Measurements from ENCODE around the gene PHF19. TPM values are rescaled to one million over a fixed set of nuclear protein-coding genes. Genes with fewer than 3 reads are reported as not detected.

PHF19 gene
- total and polyA plus RNA-seq, 2 of the 8 experiments (the other 6 are each of a cell fraction or from before 2014, with no cell fraction given): 28.2 to 31.8 TPM

- Histone ChIP-seq H3K79me1 (ENCODE audit: low read depth, low read length) (no peaks in the 10 kb centered on the region), H3K4me2 (ENCODE audit: insufficient read depth in 1 of 2, low read depth in 2 of 2, low read length in 2 of 2) (no peak overlapping the region), H2BK20ac (ENCODE audit: low read length) (no peak overlapping the region), H3K56ac (replicated peaks; ENCODE audit: insufficient read length, low read depth, low read length) (no peak overlapping the region), H3K18ac (ENCODE audit: extremely low read depth, low read length) (no peak overlapping the region), H3K27me3 (replicated peaks in 1 of 4; ENCODE audit: control insufficient read depth in 3 of 4, extremely low read depth in 1 of 4, insufficient read depth in 3 of 4, low read length in 3 of 4) (no peaks in the 10 kb centered on the region), H4K20me1 (replicated peaks in 1 of 2; ENCODE audit: control insufficient read depth in 1 of 2, insufficient read depth in 2 of 2, low read length in 2 of 2) (no peaks in the 10 kb centered on the region), H2BK12ac (ENCODE audit: low read depth, low read length) (no peak overlapping the region; the same call in 1 of the 2 replicates), H3K27ac (ENCODE audit: low read depth, low read length) (no peak overlapping the region), H4K5ac (ENCODE audit: insufficient read length, low read depth, low read length) (no peak overlapping the region), H3K79me2 (ENCODE audit: control insufficient read depth in 1 of 2, insufficient read depth in 2 of 2, low read length in 2 of 2) (no peaks in the 10 kb centered on the region), H3K23ac (ENCODE audit: insufficient read length) (no peak overlapping the region), H2AFZ (ENCODE audit: low read length) (no peak overlapping the region), H3K4me3 (ENCODE audit: extremely low read depth in 1 of 4, insufficient read depth in 2 of 4, low read depth in 3 of 4, low read length in 4 of 4) (no peak overlapping the region), H3K4me1 (replicated peaks in 1 of 4; ENCODE audit: control insufficient read depth in 3 of 4, insufficient read depth in 4 of 4, low read length in 3 of 4) (peaks cover 0 to 5% (median 3%) of the 10 kb centered on the region in 4 experiments; a peak in 6 of 7 replicates), H4K91ac (replicated peaks; ENCODE audit: insufficient read length, low read length) (no peak overlapping the region), H3K9me3 (ENCODE audit: insufficient read depth in 2 of 2, low read depth in 1 of 2, low read length in 1 of 2) (no peaks in the 10 kb centered on the region), H3K4ac (replicated peaks; ENCODE audit: insufficient read length, low read depth, low read length) (no peak overlapping the region), H3K14ac (ENCODE audit: insufficient read length) (no peak overlapping the region), H4K8ac (ENCODE audit: extremely low read depth, insufficient read depth, low read length) (no peak overlapping the region), H3K23me2 (ENCODE audit: low read depth, low read length) (no peaks in the 10 kb centered on the region), H3K9ac (replicated peaks in 1 of 4; ENCODE audit: extremely low read depth in 1 of 4, low read depth in 3 of 4, low read length in 3 of 4) (no peak overlapping the region), H2AK5ac (ENCODE audit: low read depth, low read length) (no peak overlapping the region), H2BK5ac (ENCODE audit: low read depth, low read length) (no peak overlapping the region), H2BK120ac (replicated peaks; ENCODE audit: low read depth, low read length) (no peak overlapping the region), H2BK15ac (ENCODE audit: low read length) (no peak overlapping the region), H3K36me3 (ENCODE audit: control insufficient read depth in 2 of 4, insufficient read depth in 4 of 4, low read length in 3 of 4) (peaks cover 0 to 16% (median 5%) of the 10 kb centered on the region in 4 experiments; a peak in 5 of 8 replicates)
- WGBS, 2 experiments (ENCODE audit: extremely low coverage in 1 of 2, insufficient coverage in 1 of 2, insufficient read length in 1 of 2, insufficient replicate concordance in 2 of 2, low coverage in 1 of 2, low lambda C conversion rate in 2 of 2, missing lambda C conversion rate in 1 of 2): 88% methylated on average over 7 of the region's 7 CpGs; no CpG with 5 or more reads in 1 of the 2 experiments
- FAIRE-seq (no peak), DNase-seq (ENCODE audit: low read depth in 1 of 2, low spot score in 2 of 2) (no peak)
- TF ChIP-seq BRCA1 (IDR thresholded peaks at IDR 0.05; ENCODE audit: low read depth, low read length) (no peak), TBP (IDR thresholded peaks at IDR 0.05; ENCODE audit: low read depth, low read length) (no peak), ZNF274 (IDR thresholded peaks at IDR 0.05; ENCODE audit: borderline replicate concordance, extremely low read depth, low read length) (no peak), TEAD4 (IDR thresholded peaks at IDR 0.05; ENCODE audit: low read depth, low read length) (no peak), CHD2 (IDR thresholded peaks at IDR 0.05; ENCODE audit: low read length) (no peak), RXRA (IDR thresholded peaks at IDR 0.05; ENCODE audit: insufficient read depth, low read depth, low read length) (no peak), RAD21 (IDR thresholded peaks at IDR 0.05 in 1 of 2, conservative IDR thresholded peaks at IDR 0.05 in 1 of 2; ENCODE audit: low read depth in 2 of 2, low read length in 2 of 2) (peak; percentile 63 to 70)
- TF ChIP-seq, protein P1, sequence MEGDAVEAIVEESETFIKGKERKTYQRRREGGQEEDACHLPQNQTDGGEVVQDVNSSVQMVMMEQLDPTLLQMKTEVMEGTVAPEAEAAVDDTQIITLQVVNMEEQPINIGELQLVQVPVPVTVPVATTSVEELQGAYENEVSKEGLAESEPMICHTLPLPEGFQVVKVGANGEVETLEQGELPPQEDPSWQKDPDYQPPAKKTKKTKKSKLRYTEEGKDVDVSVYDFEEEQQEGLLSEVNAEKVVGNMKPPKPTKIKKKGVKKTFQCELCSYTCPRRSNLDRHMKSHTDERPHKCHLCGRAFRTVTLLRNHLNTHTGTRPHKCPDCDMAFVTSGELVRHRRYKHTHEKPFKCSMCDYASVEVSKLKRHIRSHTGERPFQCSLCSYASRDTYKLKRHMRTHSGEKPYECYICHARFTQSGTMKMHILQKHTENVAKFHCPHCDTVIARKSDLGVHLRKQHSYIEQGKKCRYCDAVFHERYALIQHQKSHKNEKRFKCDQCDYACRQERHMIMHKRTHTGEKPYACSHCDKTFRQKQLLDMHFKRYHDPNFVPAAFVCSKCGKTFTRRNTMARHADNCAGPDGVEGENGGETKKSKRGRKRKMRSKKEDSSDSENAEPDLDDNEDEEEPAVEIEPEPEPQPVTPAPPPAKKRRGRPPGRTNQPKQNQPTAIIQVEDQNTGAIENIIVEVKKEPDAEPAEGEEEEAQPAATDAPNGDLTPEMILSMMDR (IDR thresholded peaks at IDR 0.05; ENCODE audit: control extremely low read depth in 1 of 3, insufficient read depth in 1 of 3, low read depth in 1 of 3, low read length in 3 of 3): peak; percentile 55 to 72 (median 68)
- POLR2A ChIA-PET (ENCODE audit: partially characterized antibody): interaction anchor here (2.5 to 8.4 kb wide), 2 partner anchors 9 kb away, joined by 12 to 61 read pairs; no protein-coding TSS in a partner anchor
- CTCF ChIA-PET (ENCODE audit: partially characterized antibody): interaction anchor here (0.6 to 10.5 kb wide), 22 partner anchors 9 to 135 kb away, joined by 3 to 108 read pairs (median 4); partner anchors contain the start of gene PSMD5
Measured at GRCh38 chr9:120863833-120864232, 13.2 kb downstream of the PHF19 start.
